Measurements from ENCODE around the gene AREL1. TPM values are rescaled to one million over a fixed set of nuclear protein-coding genes. Genes with fewer than 3 reads are reported as not detected.

The AREL1 gene
- total and polyA plus RNA-seq, 3 donors from 2014 or later, result 47.7 to 69.9 (median 58.8) TPM

- Histone ChIP-seq H3K9me3 (no peaks in the 10 kb centered on the region), H3K36me3 (ENCODE audit: low read depth, missing control alignments) (no peaks in the 10 kb centered on the region), H3K27ac (no peak overlapping the region), H3K4me3 (no peak overlapping the region), H3K4me1 (no peaks in the 10 kb centered on the region), H3K27me3 (no peaks in the 10 kb centered on the region)
- TF ChIP-seq CTCF (IDR thresholded peaks at IDR 0.05) (no peak), POLR2A (IDR thresholded peaks at IDR 0.05) (no peak)
- 66% methylated on average over 4 of the region's 4 CpGs for WGBS, 2 donors
- DNase-seq, result no peak
- intact Hi-C loops (cut with DNase I; ENCODE audit: low total_unique reads), result no loop called here
These were observed 41.1 kb downstream of the AREL1 start for GRCh38 chr14:74671789-74672188.

GRCh38 chr14:74670726-74671411 lies 42.0 kb downstream of the AREL1 start:
- H3K27me3 ChIP-seq, result no peaks in the 10 kb centered on the region
- H3K27ac ChIP-seq, result no peak overlapping the region
- H3K9me3 ChIP-seq, result no peaks in the 10 kb centered on the region
- no peak for TF ChIP-seq CTCF (IDR thresholded peaks at IDR 0.05)
- TF ChIP-seq POLR2A (IDR thresholded peaks at IDR 0.05), result no peak
- no peak overlapping the region for H3K4me3 ChIP-seq
- H3K4me1 ChIP-seq, result no peaks in the 10 kb centered on the region
- WGBS, 2 donors, result 87 to 96% methylated on average over 9 of the region's 9 CpGs
- intact Hi-C loops (cut with DNase I; ENCODE audit: low total_unique reads), result no loop called here
- H3K36me3 ChIP-seq (ENCODE audit: low read depth, missing control alignments), result no peaks in the 10 kb centered on the region
- DNase-seq, result no peak

GRCh38 chr14:74669846-74670245 lies 43.0 kb downstream of the AREL1 start:
- intact Hi-C loops (cut with DNase I; ENCODE audit: low total_unique reads), result no loop called here
- WGBS, 2 donors, result 94 to 96% methylated on average over 10 of the region's 10 CpGs

GRCh38 chr14:74669256-74669655 lies 43.6 kb downstream of the AREL1 start:
- WGBS, 2 donors, result 89 to 90% methylated on average over 1 of the region's 1 CpG

More at GRCh38 chr14:74669846-74670245, 43.0 kb downstream of the AREL1 start:
- H3K4me1 ChIP-seq, result no peaks in the 10 kb centered on the region
- no peak overlapping the region for H3K4me3 ChIP-seq
- TF ChIP-seq POLR2A (IDR thresholded peaks at IDR 0.05), result no peak
- no peak for TF ChIP-seq CTCF (IDR thresholded peaks at IDR 0.05)
- no peaks in the 10 kb centered on the region for H3K9me3 ChIP-seq
- no peaks in the 10 kb centered on the region for H3K36me3 ChIP-seq (ENCODE audit: low read depth, missing control alignments)
- no peak for DNase-seq
- H3K27me3 ChIP-seq, result no peaks in the 10 kb centered on the region
- no peak overlapping the region for H3K27ac ChIP-seq

More at GRCh38 chr14:74669256-74669655, 43.6 kb downstream of the AREL1 start:
- Histone ChIP-seq H3K27ac (no peak overlapping the region), H3K36me3 (ENCODE audit: low read depth, missing control alignments) (no peaks in the 10 kb centered on the region), H3K9me3 (no peaks in the 10 kb centered on the region), H3K27me3 (no peaks in the 10 kb centered on the region), H3K4me1 (no peaks in the 10 kb centered on the region), H3K4me3 (no peak overlapping the region)
- TF ChIP-seq CTCF (IDR thresholded peaks at IDR 0.05) (no peak), POLR2A (IDR thresholded peaks at IDR 0.05) (no peak)
- intact Hi-C loops (cut with DNase I; ENCODE audit: low total_unique reads), result no loop called here
- DNase-seq, result no peak

All from testis (tissue), 3 donors.